Gastroesophageal sphincter (tissue), 4 donors: ENCODE data around the gene RHOU. TPM values are rescaled to one million over a fixed set of nuclear protein-coding genes. Genes with fewer than 3 reads are reported as not detected.

Experiments
- ATAC-seq: fragments of 150-250 bp; one replicate; pipeline ENCODE4 v1.9.1; 2016; ENCODE audit warnings: mild to moderate bottlenecking, moderate library complexity
- H3K27ac ChIP-seq, 4 donors: fragments of 200-600 bp; sonication (generic) in 3 of 4; 1 replicate in 3 of 4; 2 replicates in 1 of 4; pipeline ENCODE4 v1.5.1; 2016 to 2019
- H3K27me3 ChIP-seq: fragments of 200-600 bp; sonication (generic); one replicate; pipeline ENCODE4 v1.5.1; 2019
- H3K36me3 ChIP-seq, 2 donors: fragments of 200-600 bp; sonication (generic); one replicate each; pipeline ENCODE4 v1.5.1; 2019; ENCODE audit warnings: control low read depth in 1 of 2
- H3K4me1 ChIP-seq, 3 donors: fragments of 200-600 bp; sonication (generic); 1 replicate in 2 of 3; 2 replicates in 1 of 3; pipeline ENCODE4 v1.5.1; 2016 to 2019; ENCODE audit warnings: control low read depth in 2 of 3
- H3K4me3 ChIP-seq, 2 donors: fragments of 200-600 bp; sonication (generic); one replicate each; pipeline ENCODE4 v1.5.1; 2019; ENCODE audit warnings: mild to moderate bottlenecking in 1 of 2, moderate library complexity in 1 of 2
- H3K9me3 ChIP-seq, 3 donors: fragments of 200-600 bp; sonication (generic); one replicate each; pipeline ENCODE4 v1.5.1; 2017 to 2019; ENCODE audit warnings: control low read depth in 2 of 3
- EP300 ChIP-seq: sonication (generic); formaldehyde crosslinking; IDR thresholded peaks from one replicate; pipeline ENCODE4 v1.6.1; 2017; ENCODE audit warnings: antibody characterized with exemption, mild to moderate bottlenecking
- POLR2A ChIP-seq, 2 donors: fragments of 450-650 bp; IDR thresholded peaks; one replicate each; pipeline ENCODE4 v1.6.1; 2017; ENCODE audit warnings: antibody characterized with exemption in 2 of 2, mild to moderate bottlenecking in 2 of 2, moderate library complexity in 1 of 2
- POLR2AphosphoS5 ChIP-seq: sonication (generic); formaldehyde crosslinking; IDR thresholded peaks from one replicate; pipeline ENCODE4 v1.6.1; 2017; ENCODE audit warnings: antibody characterized with exemption
- WGBS, 2 donors: methylation state at CpG; one replicate each; pipeline ENCODE4 v1.1.5; 2018; ENCODE audit warnings: low coverage in 1 of 2; 5-methylcytosine and 5-hydroxymethylcytosine counted together
- total RNA-seq, 4 donors: library from RNA; depleted of rRNA; stranded (reverse); fragments of >200 nt; gene quantifications; one replicate each; pipeline ENCODE4 v1.1.0, GENCODE V29; 2016
- TF ChIP-seq, protein P1 (sequence below), 4 experiments: fragments of 200-600 bp in 2 of 4; fragments of 450-650 bp in 2 of 4; sonication (generic) in 1 of 4; IDR thresholded peaks; one replicate each; pipeline ENCODE4 v1.5.1; 2017 to 2019; ENCODE audit warnings: antibody characterized with exemption in 4 of 4, mild to moderate bottlenecking in 2 of 4, moderate library complexity in 2 of 4

Gene RHOU
- total RNA-seq, 4 donors from 2014 or later = 16.3 to 53.0 (median 31.0) TPM

DNA sequence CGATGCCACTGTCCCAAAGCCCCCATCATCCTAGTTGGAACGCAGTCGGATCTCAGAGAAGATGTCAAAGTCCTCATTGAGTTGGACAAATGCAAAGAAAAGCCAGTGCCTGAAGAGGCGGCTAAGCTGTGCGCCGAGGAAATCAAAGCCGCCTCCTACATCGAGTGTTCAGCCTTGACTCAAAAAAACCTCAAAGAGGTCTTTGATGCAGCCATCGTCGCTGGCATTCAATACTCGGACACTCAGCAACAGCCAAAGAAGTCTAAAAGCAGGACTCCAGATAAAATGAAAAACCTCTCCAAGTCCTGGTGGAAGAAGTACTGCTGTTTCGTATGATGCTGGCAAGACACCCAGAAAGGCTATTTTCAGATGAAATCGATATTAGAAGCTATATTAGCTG lies 8.1 kb downstream of the RHOU start:
- Histone ChIP-seq H3K27me3 (no peaks in the 10 kb centered on the region), H3K27ac (no peak overlapping the region), H3K4me3 (no peak overlapping the region), H3K36me3 (peaks cover 0 to 74% of the 10 kb centered on the region in 2 donors), H3K4me1 (peaks cover 0 to 30% (median 6%) of the 10 kb centered on the region in 3 donors), H3K9me3 (no peaks in the 10 kb centered on the region)
- no peak for TF ChIP-seq POLR2A (IDR thresholded peaks at IDR 0.05)
- no peak for TF ChIP-seq POLR2AphosphoS5
- no peak for TF ChIP-seq EP300
- TF ChIP-seq, protein P1, sequence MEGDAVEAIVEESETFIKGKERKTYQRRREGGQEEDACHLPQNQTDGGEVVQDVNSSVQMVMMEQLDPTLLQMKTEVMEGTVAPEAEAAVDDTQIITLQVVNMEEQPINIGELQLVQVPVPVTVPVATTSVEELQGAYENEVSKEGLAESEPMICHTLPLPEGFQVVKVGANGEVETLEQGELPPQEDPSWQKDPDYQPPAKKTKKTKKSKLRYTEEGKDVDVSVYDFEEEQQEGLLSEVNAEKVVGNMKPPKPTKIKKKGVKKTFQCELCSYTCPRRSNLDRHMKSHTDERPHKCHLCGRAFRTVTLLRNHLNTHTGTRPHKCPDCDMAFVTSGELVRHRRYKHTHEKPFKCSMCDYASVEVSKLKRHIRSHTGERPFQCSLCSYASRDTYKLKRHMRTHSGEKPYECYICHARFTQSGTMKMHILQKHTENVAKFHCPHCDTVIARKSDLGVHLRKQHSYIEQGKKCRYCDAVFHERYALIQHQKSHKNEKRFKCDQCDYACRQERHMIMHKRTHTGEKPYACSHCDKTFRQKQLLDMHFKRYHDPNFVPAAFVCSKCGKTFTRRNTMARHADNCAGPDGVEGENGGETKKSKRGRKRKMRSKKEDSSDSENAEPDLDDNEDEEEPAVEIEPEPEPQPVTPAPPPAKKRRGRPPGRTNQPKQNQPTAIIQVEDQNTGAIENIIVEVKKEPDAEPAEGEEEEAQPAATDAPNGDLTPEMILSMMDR (IDR thresholded peaks at IDR 0.05) = no peak
- ATAC-seq = no peak
- WGBS, 2 donors = 74 to 75% methylated on average over 4 to 9 of the region's 13 CpGs

DNA sequence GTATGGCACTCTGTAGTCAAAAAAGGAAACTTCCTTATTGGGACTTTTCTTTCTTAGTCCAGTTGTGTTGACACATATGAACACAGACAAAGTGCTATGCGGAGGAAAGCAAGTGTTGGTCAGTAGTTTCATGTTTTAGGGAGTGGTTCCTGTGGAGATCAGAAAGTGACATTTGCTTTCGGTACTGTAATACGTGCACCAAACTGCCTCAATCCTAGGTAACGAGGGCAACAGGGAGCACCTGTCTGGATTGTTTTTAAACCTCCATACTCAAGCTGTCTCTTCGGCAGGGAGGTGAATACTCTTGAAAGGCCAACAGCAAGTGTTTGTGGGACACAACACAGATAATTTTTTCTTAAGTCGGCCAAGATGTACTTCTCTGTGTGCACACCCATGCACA lies 9.1 kb downstream of the RHOU start:
- WGBS, 2 donors = 85 to 88% methylated on average over 1 to 6 of the region's 6 CpGs
- no peak overlapping the region for H3K27ac ChIP-seq

DNA sequence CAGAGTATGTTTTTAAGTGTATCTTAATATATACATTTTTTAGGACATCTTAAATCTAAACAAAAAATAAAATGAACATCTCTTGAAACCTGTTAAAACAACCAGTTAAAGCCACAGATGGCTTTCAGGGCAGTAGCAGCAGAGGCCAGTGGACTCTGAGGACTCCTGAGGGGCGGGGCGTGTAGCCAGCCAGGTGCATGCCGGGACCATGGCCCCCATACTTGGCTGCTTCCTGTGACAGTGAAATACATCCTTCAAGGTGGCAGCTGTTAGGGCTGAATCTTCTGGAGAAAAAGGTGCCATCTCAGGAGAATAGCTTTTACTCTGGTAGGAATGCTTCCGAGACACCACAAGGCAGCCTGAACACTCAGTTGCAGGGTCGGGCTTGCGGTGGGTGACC lies 9.6 kb downstream of the RHOU start:
- no peak for TF ChIP-seq POLR2A (IDR thresholded peaks at IDR 0.05)
- no peak for TF ChIP-seq EP300
- TF ChIP-seq, protein P1 (IDR thresholded peaks at IDR 0.05) = no peak
- Histone ChIP-seq H3K27me3 (no peaks in the 10 kb centered on the region), H3K4me1 (peaks cover 0 to 15% (median 6%) of the 10 kb centered on the region in 3 donors), H3K4me3 (no peak overlapping the region), H3K27ac (no peak overlapping the region), H3K36me3 (peaks cover 0 to 59% of the 10 kb centered on the region in 2 donors), H3K9me3 (no peaks in the 10 kb centered on the region)
- WGBS, 2 donors = 90 to 96% methylated on average over 6 of the region's 6 CpGs
- no peak for ATAC-seq

More for the DNA sequence above, 9.1 kb downstream of the RHOU start:
- TF ChIP-seq EP300 = no peak
- TF ChIP-seq, protein P1 (IDR thresholded peaks at IDR 0.05) = no peak
- no peak for TF ChIP-seq POLR2A (IDR thresholded peaks at IDR 0.05)
- TF ChIP-seq POLR2AphosphoS5 = no peak
- no peaks in the 10 kb centered on the region for H3K9me3 ChIP-seq
- H3K4me1 ChIP-seq = peaks cover 0 to 20% (median 6%) of the 10 kb centered on the region in 3 donors
- peaks cover 0 to 65% of the 10 kb centered on the region in 2 donors for H3K36me3 ChIP-seq
- no peak for ATAC-seq
- H3K27me3 ChIP-seq = no peaks in the 10 kb centered on the region
- H3K4me3 ChIP-seq = no peak overlapping the region

DNA sequence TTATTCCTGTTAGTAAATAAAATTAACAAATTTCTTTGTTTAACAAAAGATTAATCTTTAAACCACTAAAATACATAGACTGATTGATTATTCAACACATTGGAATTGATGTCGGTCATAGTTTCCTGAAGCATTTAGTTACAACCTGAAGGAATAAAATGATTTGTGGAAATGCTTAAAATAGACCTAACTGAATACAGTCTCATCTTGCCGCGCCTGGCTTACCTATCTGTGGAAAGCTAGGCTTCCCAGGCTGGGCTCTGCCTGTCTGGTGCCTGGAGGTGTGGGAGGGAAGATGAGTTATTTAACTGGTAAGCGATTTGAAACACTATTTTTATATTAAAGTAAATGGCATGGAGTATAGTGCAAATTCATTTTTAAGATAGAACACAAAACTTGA lies 10.2 kb downstream of the RHOU start:
- Histone ChIP-seq H3K36me3 (peaks cover 0 to 56% of the 10 kb centered on the region in 2 donors), H3K4me3 (no peak overlapping the region), H3K27ac (peak overlapping the region in 1 of 4 donors; percentile 20), H3K4me1 (peaks cover 0 to 9% (median 4%) of the 10 kb centered on the region in 3 donors), H3K9me3 (no peaks in the 10 kb centered on the region), H3K27me3 (no peaks in the 10 kb centered on the region)
- no peak for TF ChIP-seq POLR2A (IDR thresholded peaks at IDR 0.05)
- TF ChIP-seq, protein P1 (IDR thresholded peaks at IDR 0.05) = no peak
- TF ChIP-seq POLR2AphosphoS5 = no peak
- no peak for ATAC-seq
- WGBS, 2 donors = 65 to 89% methylated on average over 4 of the region's 4 CpGs

DNA sequence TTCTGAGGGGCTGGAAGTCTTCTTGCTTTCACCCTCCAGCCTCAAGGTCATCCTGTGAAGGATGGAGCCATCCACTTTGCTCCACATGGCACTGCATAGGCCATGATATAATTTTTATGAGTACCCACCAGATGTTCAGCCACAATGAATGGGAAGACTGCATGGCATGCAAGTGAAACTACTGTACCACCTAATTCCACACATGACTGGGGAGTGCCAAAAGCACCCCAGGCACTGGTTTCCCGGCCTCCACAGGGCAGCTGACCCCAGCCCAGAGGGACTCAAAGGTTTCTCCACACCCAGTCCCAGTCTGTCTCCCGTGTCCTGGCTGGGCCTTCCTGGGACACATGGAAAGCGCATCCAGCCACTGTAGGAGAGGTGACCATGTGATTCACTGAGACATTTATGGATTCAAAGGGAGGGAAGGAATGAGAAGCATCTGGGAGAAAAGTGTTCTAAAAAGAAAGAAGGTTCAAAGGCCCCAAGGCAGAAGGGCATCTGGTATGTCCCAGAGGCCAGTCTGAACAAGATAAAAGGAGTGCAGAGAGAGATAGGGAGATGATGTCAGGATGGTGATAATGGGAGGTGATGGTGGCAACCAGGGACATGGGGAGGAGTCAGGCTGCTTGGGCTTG lies 12.1 kb downstream of the RHOU start:
- Histone ChIP-seq H3K36me3 (peaks cover 0 to 38% of the 10 kb centered on the region in 2 donors), H3K4me3 (no peak overlapping the region), H3K4me1 (no peaks in the 10 kb centered on the region), H3K27ac (no peak overlapping the region), H3K9me3 (no peaks in the 10 kb centered on the region), H3K27me3 (no peaks in the 10 kb centered on the region)
- no peak for ATAC-seq
- TF ChIP-seq, protein P1 (IDR thresholded peaks at IDR 0.05) = no peak
- no peak for TF ChIP-seq POLR2AphosphoS5
- no peak for TF ChIP-seq POLR2A (IDR thresholded peaks at IDR 0.05)
- TF ChIP-seq EP300 = no peak
- 89% methylated on average over 3 of the region's 3 CpGs; no CpG with 5 or more reads in 1 of the 2 donors for WGBS, 2 donors
